K562 treated with DMSO at 1 percent for 12 hours (cell line): Measurements from ENCODE around the gene NCOA1. TPM values are rescaled to one million over a fixed set of nuclear protein-coding genes. Genes with fewer than 3 reads are reported as not detected.

Experiments used
- total RNA-seq: library from RNA; unstranded; fragments of 300-600 nt; gene quantifications from 2 replicates; pipeline ENCODE4 v1.2.3, GENCODE V29; 2022; ENCODE audit not compliant: insufficient read depth

NCOA1 gene
- 4.2 and 20.9 TPM in 2 replicates for total RNA-seq

DNA sequence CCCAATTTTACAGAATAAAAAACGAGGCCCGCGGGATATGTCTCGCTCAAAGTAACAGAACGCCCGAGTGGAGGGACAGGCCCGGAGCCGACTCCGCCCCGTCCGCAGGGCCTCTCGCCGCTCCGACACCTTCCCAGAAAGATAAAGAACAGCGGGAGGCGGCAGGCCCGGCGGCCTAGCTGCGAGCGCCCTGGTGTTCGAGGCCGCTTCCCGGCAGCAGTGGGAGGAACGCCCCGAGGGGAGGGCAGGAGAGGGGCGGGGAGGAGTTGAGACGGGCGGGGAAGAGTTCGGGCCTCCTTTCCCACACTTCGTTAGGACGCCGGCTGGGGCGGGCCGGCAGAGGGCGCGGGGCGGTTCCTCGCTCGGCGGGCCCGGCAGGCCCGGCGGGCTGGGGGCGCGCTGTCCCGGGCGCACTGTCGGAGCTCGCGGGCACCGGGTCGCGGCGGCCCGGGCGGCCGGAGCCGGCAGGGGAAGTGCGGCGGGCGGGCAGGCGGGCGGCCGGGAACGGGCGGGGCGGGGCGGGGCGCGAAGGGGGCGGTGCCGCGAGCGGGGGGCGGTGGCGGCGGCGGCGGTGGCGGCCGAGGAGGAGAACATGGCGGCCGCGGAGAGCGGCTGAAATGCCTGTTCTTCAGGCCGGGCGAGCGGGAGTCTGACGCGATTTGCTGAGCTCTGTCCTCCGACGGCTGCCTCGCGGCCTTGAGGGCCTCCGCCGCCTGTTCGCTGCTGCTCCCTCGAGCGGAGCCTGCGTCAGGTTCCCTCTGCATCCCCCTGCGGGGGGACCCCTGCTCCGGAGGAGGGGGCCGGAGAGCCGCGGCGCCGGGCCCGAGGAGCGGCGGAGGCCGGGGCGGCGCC lies at the start of gene NCOA1:
NCOA1 (plus strand) TSS at position 565 of the 852 bp plus-strand sequence. CDS start 167,424 bp downstream, outside the sequence.

DNA sequence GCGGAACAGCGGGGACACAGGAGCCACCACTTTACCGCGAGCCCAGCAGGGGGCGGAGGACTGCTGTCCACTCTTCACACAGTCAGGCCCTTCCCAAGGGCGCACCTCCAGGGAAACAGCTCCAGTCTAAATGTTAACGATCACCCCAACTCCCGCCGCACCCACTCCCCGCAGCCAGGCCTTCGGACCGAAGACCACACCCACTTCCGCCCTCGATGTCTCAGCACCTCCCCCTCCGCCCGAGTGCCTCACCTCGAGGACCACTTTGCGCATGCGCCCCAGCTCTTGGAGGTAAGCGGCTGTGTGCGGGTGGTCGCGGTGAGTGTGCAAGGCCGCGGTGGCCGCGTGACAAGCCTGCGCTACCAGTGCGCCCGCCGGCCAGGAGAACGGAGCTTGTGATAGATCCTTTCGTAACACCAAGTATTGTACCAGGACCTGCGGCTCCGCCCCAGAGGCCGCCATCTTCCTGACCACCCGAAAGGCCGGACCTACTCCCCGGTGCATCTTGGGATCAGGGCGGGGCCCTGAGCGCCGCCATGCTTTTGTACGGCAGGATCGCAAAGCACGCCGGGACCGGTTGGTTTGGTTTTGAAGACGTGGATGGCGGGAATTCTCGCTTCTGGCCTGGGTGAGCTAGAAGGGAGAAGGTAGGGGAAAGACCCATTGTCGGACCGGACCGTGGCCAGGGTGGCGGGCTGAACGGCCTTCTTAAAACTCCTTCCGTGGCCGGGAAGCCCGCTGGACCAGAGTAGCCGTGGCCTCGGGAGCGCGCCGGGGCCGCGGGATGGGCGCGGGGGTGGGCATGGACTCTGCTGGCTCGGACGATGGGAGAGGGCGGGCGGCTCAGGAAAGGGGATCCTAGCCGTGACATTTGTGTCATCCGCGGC lies 302.1 kb downstream of the NCOA1 start, which contains the start of the genes CENPO and PTRHD1:
CENPO (plus strand) TSS at position 552 of the 887 bp plus-strand sequence. CDS start 495 bp downstream, outside the sequence.
PTRHD1 (minus strand) TSS at position 518 of the 887 bp plus-strand sequence; CDS start at position 504, 14 bp downstream.

Other genes starting within 250 kb of the NCOA1 start
- 9.8 and 24.0 TPM in 2 replicates for gene ITSN2, start 130.7 kb upstream of the NCOA1 start, total RNA-seq